Measurements from ENCODE around the gene DENND1A.

GRCh38 chr9:123746765-123747164, 183.2 kb downstream of the DENND1A start:
- no peak for TF ChIP-seq CTCF (IDR thresholded peaks at IDR 0.05)
- TF ChIP-seq EP300 (IDR thresholded peaks at IDR 0.05) = no peak
- no peak for TF ChIP-seq POLR2A (IDR thresholded peaks at IDR 0.05)
